NK-92 treated with Interleukin-12 subunit alpha and Interleukin-12 subunit beta, amount 100 ng/mL, for 24 hours (cell line): Measurements from ENCODE around the gene EHBP1L1.
A peak's percentile ranks its signal among the peaks of the same experiment; 100 is the strongest.

Source experiments
- DNase-seq: peaks from one replicate; lab custom pipeline; 2025; lab: John Stamatoyannopoulos, UW

EHBP1L1 gene

GRCh38 chr11:65575568-65576231, at the start of gene EHBP1L1:
EHBP1L1 (plus strand) TSS chr11:65576053; CDS start chr11:65576303, 250 bp downstream.
- DNase-seq, result peak; percentile 75

DNA sequence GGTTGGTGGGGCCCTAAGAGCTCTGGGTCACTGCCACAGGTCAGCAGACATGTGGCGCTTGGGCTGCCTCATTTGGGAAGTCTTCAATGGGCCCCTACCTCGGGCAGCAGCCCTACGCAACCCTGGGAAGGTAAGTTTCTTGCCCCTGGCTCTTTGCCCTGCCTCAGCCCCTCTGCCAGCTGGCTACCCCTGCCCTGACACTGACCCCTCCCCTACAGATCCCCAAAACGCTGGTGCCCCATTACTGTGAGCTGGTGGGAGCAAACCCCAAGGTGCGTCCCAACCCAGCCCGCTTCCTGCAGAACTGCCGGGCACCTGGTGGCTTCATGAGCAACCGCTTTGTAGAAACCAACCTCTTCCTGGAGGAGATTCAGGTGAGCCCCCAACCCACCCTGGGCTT, 49.1 kb upstream of the EHBP1L1 start:
- DNase-seq, result no peak

- DNase-seq, result no peak
Observed at GRCh38 chr11:65528819-65529350, 47.0 kb upstream of the EHBP1L1 start.

DNA sequence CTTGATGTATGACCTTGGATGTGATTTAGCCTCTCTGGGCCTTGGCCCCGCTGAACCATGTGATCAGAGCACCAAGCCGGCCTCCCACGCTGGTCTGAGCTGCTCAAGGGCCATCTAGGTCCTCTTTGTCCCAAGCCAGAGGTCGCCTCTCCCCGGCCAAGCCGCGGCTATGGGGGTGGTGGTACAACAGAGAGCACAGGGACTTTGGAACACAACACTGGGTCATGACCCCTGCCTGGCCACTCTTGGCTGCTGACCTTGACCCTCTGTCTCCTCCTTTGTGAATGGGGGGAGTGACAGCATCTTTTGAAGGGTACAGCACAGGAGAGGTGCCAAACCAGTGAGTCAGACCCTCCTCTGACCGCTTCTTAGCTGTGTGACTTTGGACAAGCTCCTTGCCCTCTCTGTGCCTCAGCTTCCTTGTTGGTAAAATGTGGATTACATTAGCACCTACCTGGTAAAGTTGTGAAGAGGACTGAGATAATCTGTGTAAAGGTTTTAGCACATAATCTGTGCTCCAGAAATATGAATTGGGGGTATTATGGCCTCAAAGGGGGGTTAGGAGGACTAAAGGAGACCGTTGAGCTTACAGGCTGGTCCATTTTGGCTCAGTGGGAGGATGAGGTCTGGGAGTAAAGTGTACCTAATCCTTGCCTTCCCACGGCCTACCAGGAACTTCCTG, 46.2 kb upstream of the EHBP1L1 start:
- DNase-seq, result no peak

- DNase-seq, result no peak
Observed at GRCh38 chr11:65530157-65530496, 45.7 kb upstream of the EHBP1L1 start.

DNA sequence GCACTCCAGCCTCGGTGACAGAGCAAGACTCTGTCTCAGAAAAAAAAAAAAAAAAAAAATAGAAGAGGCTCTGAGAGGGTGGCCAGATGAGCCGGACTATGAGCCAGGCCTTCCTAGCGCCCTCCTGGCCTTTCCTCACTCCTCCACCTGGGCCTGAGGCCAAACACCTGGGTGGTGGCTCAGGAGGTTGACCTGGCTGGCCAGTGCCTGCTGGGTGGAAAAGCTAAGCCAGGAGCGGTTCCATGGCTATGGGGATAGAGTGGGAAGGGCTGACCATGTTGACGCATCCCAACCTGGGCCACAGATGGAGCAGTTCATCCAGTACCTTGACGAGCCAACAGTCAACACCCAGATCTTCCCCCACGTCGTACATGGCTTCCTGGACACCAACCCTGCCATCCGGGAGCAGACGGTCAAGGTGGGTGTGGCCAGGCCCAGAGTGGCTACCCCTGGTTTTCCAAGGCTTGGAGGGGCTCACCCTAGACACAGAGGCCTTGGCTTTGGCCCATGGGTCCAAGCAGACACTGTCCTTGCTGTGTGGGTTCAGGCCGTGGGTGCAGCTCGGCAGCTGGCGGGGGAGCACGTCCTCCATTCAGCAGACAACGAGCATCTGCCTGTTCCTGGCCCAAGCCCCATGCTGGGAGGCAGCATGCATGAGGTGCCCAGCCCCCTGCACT, 43.3 kb upstream of the EHBP1L1 start:
- no peak for DNase-seq

GRCh38 chr11:65535102-65535501, 40.8 kb upstream of the EHBP1L1 start:
- no peak for DNase-seq

- no peak for DNase-seq
Observed at GRCh38 chr11:65536412-65537295, 39.2 kb upstream of the EHBP1L1 start.

DNA sequence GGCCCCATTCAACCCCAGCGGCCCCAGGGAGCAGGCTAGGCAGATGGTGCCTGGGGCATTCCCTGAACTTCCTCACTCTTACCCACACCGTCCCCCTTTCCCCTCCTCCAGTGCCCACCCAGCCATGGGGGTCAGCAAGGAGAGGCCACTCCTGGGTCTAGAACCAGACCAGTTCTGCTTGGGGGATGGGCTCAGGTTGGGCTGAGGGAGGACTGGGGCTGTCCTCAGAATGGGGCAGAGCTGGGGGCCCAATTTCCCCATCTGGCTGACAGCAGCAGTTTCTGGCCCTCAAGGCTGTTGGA, 38.6 kb upstream of the EHBP1L1 start:
- DNase-seq, result no peak

GRCh38 chr11:65537620-65538231, 38.1 kb upstream of the EHBP1L1 start:
- DNase-seq, result no peak

GRCh38 chr11:65538232-65538914, 37.5 kb upstream of the EHBP1L1 start:
- DNase-seq, result no peak

GRCh38 chr11:65538915-65539743, 36.7 kb upstream of the EHBP1L1 start:
- DNase-seq, result no peak

- no peak for DNase-seq
Observed at GRCh38 chr11:65539744-65540289, 36.0 kb upstream of the EHBP1L1 start.

GRCh38 chr11:65540290-65541092, 35.4 kb upstream of the EHBP1L1 start:
- peak; percentile 69 for DNase-seq

DNA sequence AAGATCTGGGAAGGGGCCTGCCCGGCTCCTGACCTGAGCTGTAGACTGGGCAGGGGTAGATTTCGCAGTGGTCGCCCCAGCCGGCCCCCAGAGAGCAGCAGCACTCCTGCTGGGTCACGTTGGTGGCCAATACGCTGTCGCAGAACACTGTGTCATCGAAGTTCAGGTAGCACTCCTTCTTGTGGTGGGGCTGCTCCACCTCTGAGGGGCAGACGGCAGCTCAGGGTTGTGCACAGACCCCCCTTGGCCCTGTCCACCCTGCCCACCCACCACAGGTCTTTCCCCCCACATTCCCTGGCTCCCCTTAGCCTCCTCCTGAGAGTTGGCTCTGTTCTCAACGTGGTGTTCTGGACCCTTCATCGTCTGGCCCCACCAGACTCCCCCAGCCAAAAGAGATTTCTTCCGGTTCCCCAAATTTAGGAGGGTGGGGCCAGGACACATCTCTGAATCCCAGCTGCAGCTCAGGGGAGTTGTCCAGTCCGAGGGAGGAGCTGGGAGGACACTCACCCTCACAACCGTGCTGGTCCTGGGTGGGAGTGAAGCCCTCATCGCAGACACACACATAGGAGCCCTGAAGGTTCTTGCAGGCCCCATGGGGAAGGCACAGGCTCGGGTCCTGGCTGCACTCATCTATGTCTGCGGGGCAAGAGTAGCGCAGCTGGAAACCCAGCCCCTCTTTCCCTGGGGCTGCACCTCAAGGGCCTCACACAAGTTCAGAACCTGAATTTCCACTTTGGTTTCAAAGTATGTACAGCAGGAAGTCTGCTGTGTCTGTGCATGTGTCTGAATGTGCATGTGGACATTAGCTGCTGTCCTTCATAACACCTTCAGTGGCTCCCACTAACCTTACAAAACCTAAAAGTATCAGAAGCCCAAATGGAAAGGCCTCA, 34.5 kb upstream of the EHBP1L1 start:
- no peak for DNase-seq

DNA sequence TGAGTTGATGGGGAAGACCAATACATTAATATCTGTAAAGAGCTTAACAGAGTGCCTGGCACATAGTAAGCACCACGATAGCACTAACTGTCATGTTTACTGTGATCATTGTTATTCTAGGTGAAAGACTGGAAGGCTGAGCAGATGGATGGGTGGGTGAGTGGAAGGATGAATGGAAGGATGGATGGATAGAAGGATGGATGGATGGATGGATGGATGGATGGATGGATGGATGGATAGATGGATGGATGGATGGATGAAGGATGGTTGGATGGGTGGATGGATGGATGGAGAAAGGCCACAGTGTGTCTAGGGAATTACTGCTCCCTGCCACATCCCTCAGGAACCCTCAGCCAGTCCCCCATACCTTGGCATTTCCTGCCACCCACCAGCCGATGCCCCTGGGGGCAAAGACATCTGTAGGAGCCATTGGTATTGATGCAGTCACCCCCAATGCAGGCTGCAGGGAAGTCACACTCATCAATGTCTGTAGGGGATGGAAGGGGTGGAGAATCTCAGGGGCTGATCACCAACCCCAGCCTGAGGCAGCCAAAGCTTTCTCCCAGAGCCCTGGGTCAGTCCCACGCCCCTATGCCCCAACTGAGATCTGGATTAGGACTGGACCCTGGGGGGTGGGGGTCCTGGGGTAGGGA, 33.0 kb upstream of the EHBP1L1 start:
- DNase-seq, result no peak

DNA sequence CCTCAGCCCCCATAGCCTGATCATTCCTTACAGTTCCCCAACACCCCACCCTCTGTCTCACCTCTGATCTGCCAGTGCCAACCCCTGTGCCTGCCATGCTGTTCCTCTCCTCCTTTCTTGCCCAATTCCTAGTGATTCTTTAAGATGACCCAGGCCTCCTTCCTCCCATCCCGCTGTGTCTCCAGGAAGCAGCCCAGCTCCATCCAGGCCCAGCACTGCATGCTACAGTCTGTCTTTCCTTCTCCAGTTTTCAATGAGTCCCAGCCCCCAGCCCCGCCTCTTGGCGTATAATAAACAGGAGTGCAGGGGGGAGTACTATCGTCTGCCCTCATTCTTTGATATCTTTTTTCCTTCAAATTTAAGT, 30.0 kb upstream of the EHBP1L1 start:
- no peak for DNase-seq
